HG02943 (cell line): Measurements from ENCODE around the gene RASSF8.

Source experiments
- ATAC-seq: cut with Tn5 transposase; IDR thresholded peaks from one replicate; pipeline ENCODE4 v1.9.1; 2021; ENCODE audit warnings: mild to moderate bottlenecking, low read depth, moderate library complexity; ENCODE audit not compliant: unreplicated experiment

The RASSF8 gene, protein sequence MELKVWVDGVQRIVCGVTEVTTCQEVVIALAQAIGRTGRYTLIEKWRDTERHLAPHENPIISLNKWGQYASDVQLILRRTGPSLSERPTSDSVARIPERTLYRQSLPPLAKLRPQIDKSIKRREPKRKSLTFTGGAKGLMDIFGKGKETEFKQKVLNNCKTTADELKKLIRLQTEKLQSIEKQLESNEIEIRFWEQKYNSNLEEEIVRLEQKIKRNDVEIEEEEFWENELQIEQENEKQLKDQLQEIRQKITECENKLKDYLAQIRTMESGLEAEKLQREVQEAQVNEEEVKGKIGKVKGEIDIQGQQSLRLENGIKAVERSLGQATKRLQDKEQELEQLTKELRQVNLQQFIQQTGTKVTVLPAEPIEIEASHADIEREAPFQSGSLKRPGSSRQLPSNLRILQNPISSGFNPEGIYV

DNA sequence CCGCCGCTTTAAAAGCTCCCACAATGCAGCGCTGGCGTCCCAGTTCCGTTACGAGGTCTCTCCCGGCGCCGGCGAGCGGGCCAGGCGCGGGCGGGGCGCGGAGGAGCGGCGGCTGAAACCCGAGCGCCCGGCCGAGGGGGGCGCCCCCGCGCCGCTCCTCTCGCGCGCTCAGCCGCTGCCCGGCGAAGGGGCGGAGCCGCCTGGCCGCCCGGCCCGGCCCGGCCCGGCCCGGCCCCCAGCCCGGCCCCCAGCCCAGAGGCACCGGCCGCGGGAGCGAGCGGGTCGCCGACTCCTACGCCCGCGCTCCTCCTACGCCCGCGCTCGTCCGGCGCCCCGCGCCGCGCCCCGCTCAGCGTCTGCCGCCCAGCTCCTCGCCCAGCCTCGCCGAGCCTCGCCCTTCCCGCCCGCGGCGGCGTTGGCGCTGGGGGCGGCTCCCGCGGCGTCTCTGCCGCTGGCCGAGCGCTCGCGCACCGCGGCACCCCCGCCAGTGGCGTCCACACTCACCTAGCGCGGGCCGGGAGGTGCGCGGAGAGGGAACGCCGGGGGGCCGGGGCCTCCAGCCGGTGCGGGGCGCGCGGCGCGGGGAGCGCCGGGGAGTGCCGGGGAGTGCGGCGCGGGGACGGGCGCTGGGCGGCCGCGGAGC is at the start of gene RASSF8:
TSS of gene RASSF8 (plus strand) at position 255 of the 643 bp plus-strand sequence. CDS start 96,662 bp downstream, outside the sequence.
- peak; percentile 75 for ATAC-seq

GRCh38 chr12:25914551-25914950 is 43.9 kb upstream of the RASSF8 start:
- ATAC-seq: no peak

- no peak for ATAC-seq
Observed at GRCh38 chr12:25924491-25925001, 33.9 kb upstream of the RASSF8 start.

- ATAC-seq: no peak
Observed at GRCh38 chr12:25925064-25925463, 33.4 kb upstream of the RASSF8 start.

DNA sequence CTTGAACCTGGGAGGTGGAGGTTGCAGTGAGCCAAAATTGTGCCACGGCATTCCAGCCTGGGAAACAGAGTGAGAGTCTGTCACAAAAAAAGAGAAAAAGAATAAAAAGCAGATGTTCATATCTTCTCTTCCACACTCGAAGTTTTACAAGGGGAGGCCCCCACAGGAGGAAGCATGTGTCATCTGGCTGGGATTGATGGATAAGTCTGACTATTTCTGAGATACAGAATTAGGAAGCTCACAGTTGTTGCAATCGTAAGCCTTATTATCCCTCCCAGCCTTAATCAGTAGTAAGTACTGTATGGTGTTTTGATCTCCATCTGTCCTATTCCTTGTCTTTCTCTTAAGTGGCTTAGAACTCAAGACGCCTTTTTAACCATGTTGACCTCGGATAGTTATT is 31.9 kb upstream of the RASSF8 start:
- ATAC-seq: no peak

DNA sequence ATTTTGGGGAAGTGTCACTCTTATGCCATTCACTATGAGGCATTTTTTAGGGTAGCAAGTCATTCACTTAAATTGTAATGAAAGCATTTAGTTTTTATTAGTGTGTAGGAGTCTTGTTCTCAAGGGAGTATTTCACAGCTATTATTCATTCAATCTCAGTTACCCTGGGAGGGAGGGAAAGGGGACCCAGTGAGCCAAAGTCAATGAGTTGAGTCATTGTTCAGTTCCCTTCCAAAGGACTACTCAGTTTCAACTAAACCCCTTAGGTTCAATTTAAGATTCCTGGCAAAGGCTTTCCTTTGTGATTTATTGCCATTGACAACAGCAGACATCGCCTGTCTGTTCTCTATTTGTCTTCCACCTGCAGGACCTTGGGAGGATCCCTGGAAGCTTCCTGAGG is 29.3 kb upstream of the RASSF8 start:
- ATAC-seq: no peak

GRCh38 chr12:25932971-25933370 is 25.5 kb upstream of the RASSF8 start:
- ATAC-seq: no peak

- ATAC-seq: no peak
Observed at GRCh38 chr12:25934456-25934855, 24.0 kb upstream of the RASSF8 start.

DNA sequence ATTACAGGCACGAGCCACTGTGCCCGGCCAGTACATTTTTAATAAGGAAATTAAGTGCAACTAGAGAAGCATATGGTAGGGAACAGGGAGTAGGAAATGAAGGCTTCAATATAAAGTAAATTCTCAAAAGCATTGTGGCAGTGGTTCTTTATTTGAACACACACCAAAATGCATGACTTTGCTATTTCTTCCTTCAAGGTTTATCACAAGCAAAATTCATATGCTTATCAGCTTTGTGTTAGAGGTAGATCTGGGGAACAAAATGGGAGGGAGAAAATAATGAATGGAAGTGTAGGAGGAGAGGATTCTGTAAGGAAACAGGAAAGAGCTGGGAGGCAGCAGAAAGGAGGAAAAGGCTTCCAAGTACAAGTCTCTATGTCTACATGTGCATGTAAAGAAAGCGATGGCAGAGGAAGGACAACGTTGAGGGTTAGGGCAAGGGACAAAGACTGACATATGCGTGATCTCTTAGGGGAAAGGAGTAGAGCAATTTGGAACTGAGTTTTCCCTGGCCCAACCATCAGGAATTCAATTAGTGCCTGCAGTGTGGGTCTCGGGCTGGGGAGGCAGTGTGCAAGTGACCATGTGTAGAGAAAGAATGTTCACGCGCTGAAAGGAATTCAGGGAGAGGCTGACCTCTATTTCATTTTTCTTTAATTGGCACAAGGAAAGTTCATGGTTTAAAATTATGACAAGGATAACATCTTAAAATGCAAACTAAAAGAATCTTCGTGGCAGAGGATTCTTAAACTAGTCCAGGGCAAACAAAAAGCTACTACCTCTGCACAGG is 22.9 kb upstream of the RASSF8 start:
- ATAC-seq: no peak

- no peak for ATAC-seq
Observed at GRCh38 chr12:25937096-25937495, 21.4 kb upstream of the RASSF8 start.

DNA sequence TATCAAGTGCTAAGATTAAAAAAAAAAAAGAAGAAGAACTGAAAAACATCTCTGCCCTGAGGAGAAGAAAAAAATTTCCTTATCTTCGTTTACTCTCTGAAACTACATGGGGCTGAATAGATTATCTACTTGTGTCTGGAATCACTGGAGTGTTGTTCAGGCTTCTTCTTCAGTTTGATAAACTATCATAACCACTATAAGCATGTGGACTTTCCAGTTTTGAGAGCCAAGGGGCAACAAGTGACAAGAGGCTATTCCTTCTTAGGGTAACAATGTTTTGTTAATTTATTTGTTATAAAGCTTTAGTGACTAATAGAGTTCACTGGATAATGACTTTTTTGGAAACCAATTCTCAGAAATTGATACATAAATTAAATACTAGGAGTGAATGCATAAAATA is 19.9 kb upstream of the RASSF8 start:
- no peak for ATAC-seq

DNA sequence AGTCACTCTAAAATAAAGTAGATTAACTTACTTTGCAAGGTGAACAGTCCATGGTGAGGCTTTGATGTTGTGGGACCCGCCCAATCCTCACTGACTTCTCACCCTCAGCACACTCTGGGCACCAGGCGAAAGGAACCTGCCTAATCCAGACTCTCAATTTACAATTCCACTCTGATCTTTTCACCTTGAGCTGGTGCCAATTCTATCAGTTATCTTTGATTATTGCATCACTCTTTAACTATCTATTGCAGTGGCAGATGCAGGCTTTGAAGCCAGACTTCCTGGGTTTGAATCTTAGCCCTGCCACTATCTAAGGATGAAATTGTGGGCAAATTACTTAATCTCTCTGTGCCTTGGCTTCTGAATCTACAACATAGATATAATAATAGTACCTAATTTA is 18.9 kb upstream of the RASSF8 start:
- ATAC-seq: no peak

DNA sequence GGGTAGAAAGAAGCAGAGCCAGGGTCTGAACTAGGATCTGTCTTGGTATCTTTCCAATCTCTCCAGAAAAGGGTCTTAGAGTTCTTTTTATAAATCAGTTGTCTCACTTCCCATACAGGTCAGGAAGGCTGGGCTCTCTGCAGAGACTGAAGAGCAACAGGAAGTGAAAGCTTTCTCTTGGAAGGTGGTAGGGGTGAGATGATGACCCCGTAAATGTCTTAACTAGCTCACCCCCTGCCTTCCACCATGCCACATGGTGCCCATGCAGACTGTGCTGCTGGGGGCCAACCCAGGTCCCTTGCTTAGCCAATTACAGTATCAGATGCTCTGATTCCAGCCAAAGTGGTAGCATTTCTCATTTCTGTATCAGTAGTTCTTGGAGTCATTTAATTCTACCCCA is 17.6 kb upstream of the RASSF8 start:
- ATAC-seq: no peak

DNA sequence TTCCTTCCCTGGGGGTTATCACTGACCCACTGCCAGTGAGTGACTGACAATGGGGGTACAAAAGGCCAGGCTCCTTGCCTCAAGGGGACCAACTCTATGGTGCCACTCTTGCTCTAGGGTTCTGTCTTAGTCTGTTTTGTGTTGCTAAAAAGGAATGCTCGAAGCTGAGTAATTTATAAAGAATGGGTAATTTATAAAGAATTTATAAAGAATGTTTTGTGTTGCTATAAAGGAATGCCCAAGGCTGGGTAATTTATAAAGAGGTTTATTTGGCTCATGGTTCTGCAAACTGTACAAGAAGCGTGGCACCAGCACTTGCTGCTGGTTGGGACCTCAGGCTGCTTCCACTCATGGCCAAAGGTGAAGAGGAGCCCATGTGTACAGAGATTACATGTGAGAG is 15.8 kb upstream of the RASSF8 start:
- ATAC-seq: no peak

GRCh38 chr12:25943940-25944339 is 14.5 kb upstream of the RASSF8 start:
- ATAC-seq: no peak

DNA sequence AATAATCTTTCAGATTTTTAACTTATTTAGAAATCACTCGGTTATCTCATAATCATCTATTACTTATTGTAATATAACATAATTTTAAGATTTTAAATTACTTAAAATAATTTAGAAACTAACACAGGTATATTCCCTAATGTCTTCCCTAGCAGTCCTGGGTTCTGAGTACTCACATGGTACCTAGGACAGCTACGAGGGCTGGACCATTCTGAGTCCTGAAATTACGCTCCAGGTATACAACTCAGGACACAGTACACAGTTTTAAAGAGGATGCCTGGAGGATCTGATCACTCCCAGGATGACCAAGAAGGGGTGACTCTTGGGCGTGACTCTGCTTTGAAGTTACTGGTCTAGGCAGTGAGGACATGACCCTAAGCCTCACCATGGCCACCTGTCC is 9.1 kb upstream of the RASSF8 start:
- no peak for ATAC-seq

GRCh38 chr12:25950329-25951115 is 8.0 kb upstream of the RASSF8 start:
- ATAC-seq: no peak

GRCh38 chr12:25957793-25958427 is 572 bp upstream of the RASSF8 start:
- peak; percentile 12 for ATAC-seq

DNA sequence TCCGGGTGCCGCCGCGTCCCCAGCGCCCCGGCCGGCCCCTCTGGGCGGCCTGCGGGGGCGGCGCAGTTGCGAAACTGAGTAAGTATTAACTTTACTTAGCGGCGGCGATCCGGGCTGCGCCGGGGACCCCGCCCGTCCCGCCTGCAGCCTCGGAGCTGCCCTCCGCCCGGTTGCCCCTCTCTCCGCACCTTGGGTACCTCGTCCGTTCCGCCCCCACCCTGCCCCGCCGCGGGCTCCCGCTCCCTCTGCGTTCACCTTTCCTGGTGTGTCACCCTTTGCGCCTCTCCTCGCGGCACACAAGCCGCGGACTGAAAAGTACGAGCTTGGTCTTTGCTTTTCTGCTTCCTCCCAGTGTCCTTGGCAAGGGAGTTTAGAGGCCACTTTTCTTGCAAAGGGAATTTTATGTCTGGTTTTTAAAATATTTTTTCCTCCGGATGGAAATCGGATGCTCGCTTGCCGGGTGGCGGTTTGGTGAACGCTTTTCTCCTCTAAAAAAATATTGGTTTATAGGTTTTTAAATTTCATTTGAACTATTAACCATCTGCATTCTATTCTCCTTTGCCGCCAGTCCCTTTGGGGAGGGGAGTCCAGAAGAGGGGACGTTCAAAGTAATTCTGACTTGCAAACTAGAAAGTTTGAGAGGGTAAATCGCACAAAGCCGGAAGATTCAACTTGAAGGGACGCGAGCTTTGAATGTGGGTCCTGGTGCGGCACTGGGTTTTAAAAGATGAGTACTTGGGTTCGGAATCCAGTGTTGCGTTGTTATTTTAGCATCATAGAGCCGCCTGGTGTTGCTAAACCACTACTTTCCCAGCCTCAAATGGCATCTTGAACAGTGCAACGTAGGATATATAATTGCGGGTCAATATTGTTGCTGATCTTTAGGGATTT is 834 bp downstream of the RASSF8 start:
- ATAC-seq: peak; percentile 18
